NT2/D1 (cell line): ENCODE results near the gene KIAA1328.

Experiments
- SUZ12 ChIP-seq: IDR thresholded peaks from 2 replicates; pipeline ENCODE4 v1.6.1; 2011; ENCODE audit not compliant: insufficient read length, insufficient read depth; ENCODE audit errors: extremely low read depth
- YY1 ChIP-seq: IDR thresholded peaks from 2 replicates; pipeline ENCODE4 v1.6.1; 2011; ENCODE audit not compliant: insufficient read length, insufficient read depth
- ZNF274 ChIP-seq: IDR thresholded peaks from 2 replicates; pipeline ENCODE4 v1.6.1; 2011; ENCODE audit warnings: mild to moderate bottlenecking, low read depth, low read length

- no peak for TF ChIP-seq SUZ12
- TF ChIP-seq YY1 = no peak
- TF ChIP-seq ZNF274 = no peak
Measured at GRCh38 chr18:36887864-36888263, 58.9 kb downstream of the KIAA1328 start.
